K562 (cell line): ENCODE measurements around the gene FLT1. TPM values are rescaled to one million over a fixed set of nuclear protein-coding genes. Genes with fewer than 3 reads are reported as not detected.

Experiments
- ATAC-seq: fragments of 200-7000 bp; cut with Tn5 transposase; 3 replicates; pipeline ENCODE4 v1.9.1; 2020; ENCODE audit warnings: moderate library complexity
- BruUV-seq: library from RNA; stranded (reverse); fragments of 400-500 nt; replicated peaks from 2 replicates; lab custom pipeline; 2021; lab: Mats Ljungman, UMichigan
- CTCF ChIA-PET: fragments of 300-600 bp; formaldehyde crosslinking; extraction: SDS; loops from one replicate; lab custom pipeline; 2021; ENCODE audit warnings: low intra/inter-chr PET ratio; lab: Yijun Ruan, JAX
- POLR2A ChIA-PET: fragments of 300-600, 350-650 bp; sonication (Branson Sonifier 250); formaldehyde crosslinking; extraction: SDS; loops from one replicate; lab custom pipeline; 2021; ENCODE audit warnings: antibody characterized with exemption, inconsistent platforms; lab: Yijun Ruan, JAX
- DNase-seq, 4 experiments: peaks; one replicate each; pipeline versions ENCODE4 v3.0.0 to v3.0.0-alpha.2; 2011 to 2018; ENCODE audit warnings: low spot score in 3 of 4, mixed read lengths in 3 of 4; ENCODE audit errors: extremely low read depth in 1 of 4
- FAIRE-seq: peaks from 2 replicates; lab custom pipeline; 2011; peaks lifted over from hg19 to GRCh38; lab: Jason Lieb, UNC
- H2AFZ ChIP-seq: 2 replicates; pipeline ENCODE4 v1.6.0; 2011; ENCODE audit warnings: low read depth, low read length, control low read depth, inconsistent platforms
- H3K27ac ChIP-seq: fragments of 200-600 bp; 3 replicates; pipeline ENCODE4 v1.8.0; 2011; ENCODE audit warnings: low read depth, mild to moderate bottlenecking, control low read depth, inconsistent platforms, low read length, moderate library complexity, mixed read lengths; ENCODE audit errors: extremely low read depth
- H3K27me3 ChIP-seq, 2 experiments: fragments of 300-600 bp in 1 of 2; 2 replicates in 1 of 2; 3 replicates in 1 of 2; pipeline versions ENCODE4 v1.6.0 to v1.8.0; 2011; ENCODE audit warnings: inconsistent platforms in 2 of 2, low read length in 2 of 2, mild to moderate bottlenecking in 1 of 2, mixed read lengths in 1 of 2, moderate library complexity in 1 of 2; ENCODE audit not compliant: control insufficient read depth in 2 of 2, insufficient read depth in 2 of 2
- H3K36me3 ChIP-seq: fragments of 300-600 bp; 3 replicates; pipeline ENCODE4 v1.8.0; 2011; ENCODE audit warnings: mild to moderate bottlenecking, low read length, inconsistent platforms; ENCODE audit not compliant: control insufficient read depth, insufficient read depth
- H3K4me1 ChIP-seq, 2 experiments: fragments of 200-600 bp in 1 of 2; replicated peaks in 1 of 2; 2 replicates in 1 of 2; 3 replicates in 1 of 2; pipeline versions ENCODE4 v1.5.1 to v1.8.0; 2011; ENCODE audit warnings: inconsistent platforms in 2 of 2, low read length in 2 of 2, mild to moderate bottlenecking in 1 of 2, mixed read lengths in 1 of 2, moderate library complexity in 1 of 2; ENCODE audit not compliant: control insufficient read depth in 2 of 2, insufficient read depth in 2 of 2
- H3K4me2 ChIP-seq: 2 replicates; pipeline ENCODE4 v1.6.1; 2011; ENCODE audit warnings: low read length, control low read depth, inconsistent platforms, mixed read lengths; ENCODE audit not compliant: insufficient read depth
- H3K4me3 ChIP-seq: fragments of 200-600 bp; sonication (generic), shearing (Covaris generic); 2 replicates; pipeline ENCODE4 v1.5.1; 2016; ENCODE audit warnings: control low read depth, inconsistent platforms
- H3K79me2 ChIP-seq: fragments of 200-600 bp; 3 replicates; pipeline ENCODE4 v1.8.0; 2011; ENCODE audit warnings: low read length, inconsistent platforms; ENCODE audit not compliant: control insufficient read depth, insufficient read depth
- H3K9ac ChIP-seq, 2 experiments: 2 replicates each; pipeline versions ENCODE4 v1.6.0 to v1.6.1; 2011; ENCODE audit warnings: low read depth in 2 of 2, low read length in 2 of 2, control low read depth in 1 of 2, inconsistent platforms in 1 of 2, mild to moderate bottlenecking in 1 of 2, mixed read lengths in 1 of 2; ENCODE audit not compliant: insufficient read depth in 1 of 2
- H3K9me1 ChIP-seq: one replicate; pipeline ENCODE4 v1.6.0; 2011; ENCODE audit warnings: inconsistent platforms, mild to moderate bottlenecking, low read length, moderate library complexity; ENCODE audit not compliant: control insufficient read depth, insufficient read depth
- H3K9me3 ChIP-seq: replicated peaks from 2 replicates; pipeline ENCODE4 v1.5.1; 2011; ENCODE audit warnings: low read depth, low read length, inconsistent platforms; ENCODE audit not compliant: control insufficient read depth, insufficient read depth
- H4K20me1 ChIP-seq: replicated peaks from 2 replicates; pipeline ENCODE4 v1.6.1; 2011; ENCODE audit warnings: low read length, inconsistent platforms, mixed read lengths; ENCODE audit not compliant: control insufficient read depth, insufficient read depth
- CBX1 ChIP-seq: sonication (generic); IDR thresholded peaks from 2 replicates; pipeline ENCODE4 v1.6.1; 2016; ENCODE audit warnings: antibody characterized with exemption, low read depth, mild to moderate bottlenecking
- CCNT2 ChIP-seq: IDR thresholded peaks from 2 replicates; pipeline ENCODE4 v1.6.1; 2011; ENCODE audit warnings: borderline replicate concordance, low read depth, mild to moderate bottlenecking, moderate library complexity, mixed read lengths, low read length; ENCODE audit not compliant: insufficient read length; ENCODE audit errors: extremely low read depth
- DLX4 ChIP-seq: fragments of 250-450 bp; sonication (Bioruptor Pico); IDR thresholded peaks from 2 replicates; pipeline ENCODE4 v1.6.1; 2021; ENCODE audit warnings: mild to moderate bottlenecking
- FOXP4 ChIP-seq: sonication (generic); formaldehyde crosslinking; IDR thresholded peaks from 2 replicates; pipeline ENCODE4 v1.8.0; 2022; ENCODE audit warnings: mild to moderate bottlenecking, missing genetic modification reagents, borderline replicate concordance
- PHF8 ChIP-seq: fragments of 200-600 bp; sonication (generic); IDR thresholded peaks from 2 replicates; pipeline ENCODE4 v1.6.1; 2012; ENCODE audit warnings: mixed run types, mild to moderate bottlenecking, inconsistent platforms, low read length, moderate library complexity, borderline replicate concordance
- PTTG1 ChIP-seq: fragments of 450-650 bp; IDR thresholded peaks from 2 replicates; pipeline ENCODE4 v1.6.1; 2016; ENCODE audit warnings: low read depth, mild to moderate bottlenecking, missing genetic modification characterization, missing compliant biosample characterization
- RNF2 ChIP-seq: sonication (generic); IDR thresholded peaks from 2 replicates; pipeline ENCODE4 v1.6.1; 2016
- SREBF1 ChIP-seq: fragments of 150-350 bp; IDR thresholded peaks from 2 replicates; pipeline ENCODE4 v1.6.1; 2014; ENCODE audit warnings: antibody characterized with exemption, low read depth, low read length, borderline replicate concordance
- TSC22D4 ChIP-seq: fragments of 450-650 bp; IDR thresholded peaks from 2 replicates; pipeline ENCODE4 v1.6.1; 2016; ENCODE audit warnings: missing genetic modification characterization, missing biosample characterization, control low read depth
- ZNF121 ChIP-seq: sonication (generic); formaldehyde crosslinking; conservative IDR thresholded peaks from 2 replicates; pipeline ENCODE4 v1.8.0; 2022; ENCODE audit warnings: missing genetic modification reagents
- ZNF431 ChIP-seq: sonication (generic); formaldehyde crosslinking; IDR thresholded peaks from 2 replicates; pipeline ENCODE4 v1.8.0; 2022; ENCODE audit warnings: mild to moderate bottlenecking, missing genetic modification reagents
- WGBS: fragments of 100-300 bp; shearing (Covaris generic); methylation state at CpG from one replicate; pipeline ENCODE4 v1.1.6; 2016; ENCODE audit warnings: low coverage, mixed read lengths; ENCODE audit not compliant: insufficient coverage; ENCODE audit errors: missing lambda C conversion rate; 5-methylcytosine and 5-hydroxymethylcytosine counted together
- in situ Hi-C: fragments of 300-500 bp; cut with MboI; formaldehyde crosslinking; loops from 4 replicates; pipeline ENCODE4 v1.15.0; 2018; ENCODE audit warnings: inconsistent platforms, mixed read lengths
- intact Hi-C: fragments of 100-400 bp; cut with micrococcal nuclease; formaldehyde crosslinking; loops from 2 replicates; pipeline ENCODE4 v1.14.2; 2022
- polyA plus RNA-seq, 8 experiments: library from polyadenylated mRNA; depleted of rRNA in 4 of 8; stranded (reverse) in 5 of 8; unstranded in 3 of 8; fragments of >200 nt; fragmentation: Nextera tagmentation in 2 of 8; fragmentation: Illumina TruSeq in 1 of 8; extraction: Ambion mirVana in 2 of 8; extraction: Trizol in 1 of 8; gene quantifications; 2 replicates each; pipeline versions ENCODE4 v1.2.1 to v1.2.3, GENCODE V29; 2011 to 2014; ENCODE audit warnings: inconsistent platforms in 1 of 8, missing spikeins in 1 of 8
- total RNA-seq, 7 experiments: library from RNA; depleted of rRNA in 6 of 7; stranded (reverse); fragments of >200 nt in 6 of 7; fragmentation: Illumina TruSeq in 2 of 7; extraction: Trizol in 2 of 7; gene quantifications; 2 replicates each; pipeline versions ENCODE4 v1.2.1 to v1.2.3, GENCODE V29; 2011 to 2021; ENCODE audit warnings: low replicate concordance in 1 of 7
- TF ChIP-seq, protein P1 (sequence below), 3 experiments: fragments of 200-800 bp in 1 of 3; fragments of 250-450 bp in 1 of 3; fragments of 450-650 bp in 1 of 3; sonication (Bioruptor Pico) in 1 of 3; sonication (Bioruptor generic) in 1 of 3; formaldehyde crosslinking in 1 of 3; IDR thresholded peaks; 2 replicates each; pipeline versions ENCODE4 v1.6.1 to v1.8.0; 2016 to 2022; ENCODE audit warnings: mild to moderate bottlenecking in 2 of 3, missing genetic modification characterization in 2 of 3, missing compliant biosample characterization in 1 of 3, moderate library complexity in 1 of 3

Gene FLT1
- total and polyA plus RNA-seq, 9 of the 15 experiments (the other 6 are each of a cell fraction or from before 2014, with no cell fraction given): 0.01 to 2.0 (median 0.22) TPM

DNA sequence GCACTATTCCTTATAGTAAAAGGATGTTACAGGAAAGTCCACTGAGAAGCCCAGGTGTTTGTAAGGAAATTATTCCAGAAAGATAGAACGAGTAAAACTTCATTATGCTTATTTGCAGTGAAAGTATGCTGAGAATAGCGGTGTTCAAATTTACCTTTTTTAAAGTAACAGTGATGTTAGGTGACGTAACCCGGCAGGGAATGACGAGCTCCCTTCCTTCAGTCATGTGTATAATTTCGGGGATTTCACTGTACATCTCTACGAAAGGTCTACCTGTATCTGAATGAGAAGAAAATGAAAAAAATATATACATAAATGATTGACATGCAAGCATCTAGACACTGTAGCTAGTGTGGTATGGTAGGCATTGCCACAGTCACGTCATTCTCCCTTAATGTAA is 56.9 kb downstream of the FLT1 start:
- ChIA-PET CTCF (no interaction called here), POLR2A (no interaction called here)
- Histone ChIP-seq H4K20me1 (no peaks in the 10 kb centered on the region), H3K9me1 (no peaks in the 10 kb centered on the region), H3K9me3 (no peaks in the 10 kb centered on the region), H3K9ac (no peak overlapping the region), H3K79me2 (no peaks in the 10 kb centered on the region), H3K4me2 (no peak overlapping the region), H3K4me3 (no peak overlapping the region), H3K36me3 (no peaks in the 10 kb centered on the region), H3K27ac (no peak overlapping the region), H2AFZ (no peak overlapping the region), H3K4me1 (no peaks in the 10 kb centered on the region; a peak in 2 of 5 replicates), H3K27me3 (no peaks in the 10 kb centered on the region)
- no peak for DNase-seq
- WGBS: 48% methylated on average over 8 of the region's 8 CpGs
- ATAC-seq: no peak
- TF ChIP-seq PHF8 (no peak), PTTG1 (tag) (no peak), ZNF431 (CRISPR knock-in tag) (no peak), TSC22D4 (tag) (no peak), RNF2 (no peak), CBX1 (no peak), ZNF121 (no peak), SREBF1 (no peak), DLX4 (CRISPR knock-in tag) (no peak), CCNT2 (no peak), FOXP4 (CRISPR knock-in tag) (no peak)
- TF ChIP-seq, protein P1, sequence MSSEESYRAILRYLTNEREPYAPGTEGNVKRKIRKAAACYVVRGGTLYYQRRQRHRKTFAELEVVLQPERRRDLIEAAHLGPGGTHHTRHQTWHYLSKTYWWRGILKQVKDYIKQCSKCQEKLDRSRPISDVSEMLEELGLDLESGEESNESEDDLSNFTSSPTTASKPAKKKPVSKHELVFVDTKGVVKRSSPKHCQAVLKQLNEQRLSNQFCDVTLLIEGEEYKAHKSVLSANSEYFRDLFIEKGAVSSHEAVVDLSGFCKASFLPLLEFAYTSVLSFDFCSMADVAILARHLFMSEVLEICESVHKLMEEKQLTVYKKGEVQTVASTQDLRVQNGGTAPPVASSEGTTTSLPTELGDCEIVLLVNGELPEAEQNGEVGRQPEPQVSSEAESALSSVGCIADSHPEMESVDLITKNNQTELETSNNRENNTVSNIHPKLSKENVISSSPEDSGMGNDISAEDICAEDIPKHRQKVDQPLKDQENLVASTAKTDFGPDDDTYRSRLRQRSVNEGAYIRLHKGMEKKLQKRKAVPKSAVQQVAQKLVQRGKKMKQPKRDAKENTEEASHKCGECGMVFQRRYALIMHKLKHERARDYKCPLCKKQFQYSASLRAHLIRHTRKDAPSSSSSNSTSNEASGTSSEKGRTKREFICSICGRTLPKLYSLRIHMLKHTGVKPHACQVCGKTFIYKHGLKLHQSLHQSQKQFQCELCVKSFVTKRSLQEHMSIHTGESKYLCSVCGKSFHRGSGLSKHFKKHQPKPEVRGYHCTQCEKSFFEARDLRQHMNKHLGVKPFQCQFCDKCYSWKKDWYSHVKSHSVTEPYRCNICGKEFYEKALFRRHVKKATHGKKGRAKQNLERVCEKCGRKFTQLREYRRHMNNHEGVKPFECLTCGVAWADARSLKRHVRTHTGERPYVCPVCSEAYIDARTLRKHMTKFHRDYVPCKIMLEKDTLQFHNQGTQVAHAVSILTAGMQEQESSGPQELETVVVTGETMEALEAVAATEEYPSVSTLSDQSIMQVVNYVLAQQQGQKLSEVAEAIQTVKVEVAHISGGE (CRISPR knock-in tag; IDR thresholded peaks at IDR 0.05): no peak
- no peak for FAIRE-seq
- intact Hi-C loops: no loop called here
- BruUV-seq: no TSS peak
- in situ Hi-C loops: no loop called here
